Gastroesophageal sphincter (tissue), 3 donors: Measurements from ENCODE around the gene EFCAB5.

Source experiments
- POLR2A ChIP-seq, 2 donors: fragments of 450-650 bp; IDR thresholded peaks; one replicate each; pipeline ENCODE4 v1.6.1; 2017; ENCODE audit warnings: antibody characterized with exemption in 2 of 2, mild to moderate bottlenecking in 2 of 2, moderate library complexity in 1 of 2
- POLR2AphosphoS5 ChIP-seq: sonication (generic); formaldehyde crosslinking; IDR thresholded peaks from one replicate; pipeline ENCODE4 v1.6.1; 2017; ENCODE audit warnings: antibody characterized with exemption
- TF ChIP-seq, protein P1 (sequence below), 4 experiments: fragments of 200-600 bp in 2 of 4; fragments of 450-650 bp in 2 of 4; sonication (generic) in 1 of 4; IDR thresholded peaks; one replicate each; pipeline ENCODE4 v1.5.1; 2017 to 2019; ENCODE audit warnings: antibody characterized with exemption in 4 of 4, mild to moderate bottlenecking in 2 of 4, moderate library complexity in 2 of 4

DNA sequence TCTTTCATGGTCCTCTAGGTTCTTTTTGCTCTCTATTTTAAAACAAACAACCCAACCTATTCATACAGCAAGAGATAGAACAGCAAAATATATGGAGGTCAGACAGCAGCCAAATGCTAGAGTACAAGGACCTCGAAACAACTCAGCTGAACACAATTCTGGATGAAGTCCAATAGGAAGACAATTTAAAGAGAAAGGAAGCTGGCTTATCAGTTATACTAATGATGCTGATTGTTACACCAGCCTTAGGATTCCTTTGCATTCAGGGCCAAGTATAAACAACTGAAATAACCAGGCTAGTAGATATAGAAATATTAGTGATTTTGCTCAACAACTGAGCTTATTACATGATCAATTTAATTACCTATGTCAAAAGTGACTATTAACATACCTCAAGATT is 13.9 kb upstream of the EFCAB5 start:
- TF ChIP-seq, protein P1, sequence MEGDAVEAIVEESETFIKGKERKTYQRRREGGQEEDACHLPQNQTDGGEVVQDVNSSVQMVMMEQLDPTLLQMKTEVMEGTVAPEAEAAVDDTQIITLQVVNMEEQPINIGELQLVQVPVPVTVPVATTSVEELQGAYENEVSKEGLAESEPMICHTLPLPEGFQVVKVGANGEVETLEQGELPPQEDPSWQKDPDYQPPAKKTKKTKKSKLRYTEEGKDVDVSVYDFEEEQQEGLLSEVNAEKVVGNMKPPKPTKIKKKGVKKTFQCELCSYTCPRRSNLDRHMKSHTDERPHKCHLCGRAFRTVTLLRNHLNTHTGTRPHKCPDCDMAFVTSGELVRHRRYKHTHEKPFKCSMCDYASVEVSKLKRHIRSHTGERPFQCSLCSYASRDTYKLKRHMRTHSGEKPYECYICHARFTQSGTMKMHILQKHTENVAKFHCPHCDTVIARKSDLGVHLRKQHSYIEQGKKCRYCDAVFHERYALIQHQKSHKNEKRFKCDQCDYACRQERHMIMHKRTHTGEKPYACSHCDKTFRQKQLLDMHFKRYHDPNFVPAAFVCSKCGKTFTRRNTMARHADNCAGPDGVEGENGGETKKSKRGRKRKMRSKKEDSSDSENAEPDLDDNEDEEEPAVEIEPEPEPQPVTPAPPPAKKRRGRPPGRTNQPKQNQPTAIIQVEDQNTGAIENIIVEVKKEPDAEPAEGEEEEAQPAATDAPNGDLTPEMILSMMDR (IDR thresholded peaks at IDR 0.05), result no peak
- TF ChIP-seq POLR2A (IDR thresholded peaks at IDR 0.05) (no peak), POLR2AphosphoS5 (no peak)
